Measurements from ENCODE around the gene ANKRD63. TPM values are rescaled to one million over a fixed set of nuclear protein-coding genes. Genes with fewer than 3 reads are reported as not detected.

ANKRD63 gene
- total and polyA plus RNA-seq, 2 of the 8 experiments (the other 6 are each of a cell fraction or from before 2014, with no cell fraction given): 0.18 to 0.26 TPM

DNA sequence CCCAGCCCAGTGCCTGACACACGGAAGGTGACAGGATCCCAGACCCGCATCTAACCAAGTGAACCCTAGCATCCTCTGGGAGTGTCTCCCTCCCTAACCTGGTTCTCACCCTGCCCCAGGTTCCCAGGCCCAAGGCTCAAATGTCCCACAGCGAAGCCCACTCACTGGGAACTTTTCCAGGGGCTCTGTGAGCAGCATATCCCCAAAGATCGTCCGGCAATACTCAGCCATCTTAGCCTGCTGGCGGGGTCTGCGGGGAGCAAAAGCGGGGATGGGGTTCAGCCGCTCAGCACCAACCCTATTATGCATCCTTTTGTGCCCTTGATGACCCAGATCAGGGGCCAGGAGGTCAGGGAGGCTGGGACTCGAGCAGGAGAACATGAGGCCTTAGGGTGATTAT is 14.5 kb upstream of the ANKRD63 start (continued):
- TF ChIP-seq EP300 (IDR thresholded peaks at IDR 0.05; ENCODE audit: borderline replicate concordance in 1 of 2, low read depth in 2 of 2, low read length in 2 of 2): no peak
- TF ChIP-seq YY1 (IDR thresholded peaks at IDR 0.05; ENCODE audit: low read depth, low read length): no peak
- no peak for TF ChIP-seq KDM5A (IDR thresholded peaks at IDR 0.05; ENCODE audit: low read length)
- no peak for TF ChIP-seq HDAC6 (IDR thresholded peaks at IDR 0.05; ENCODE audit: low read depth, low read length)
- TF ChIP-seq SP2 (IDR thresholded peaks at IDR 0.05; ENCODE audit: low read length): no peak

Measured in H1 (cell line).